Measurements from ENCODE around the gene SCAPER.
"Not testable (repeated sequence)": the region's sequence is repeated elsewhere in the genome, so short reads cannot be mapped to it uniquely, and the experiment has no call there.

SCAPER gene

GRCh38 chr15:76773234-76773633 is 131.9 kb downstream of the SCAPER start:
- Histone ChIP-seq H2AFZ (ENCODE audit: low read depth, low read length) (no peak overlapping the region), H3K4me1 (ENCODE audit: insufficient read depth, low read length) (no peaks in the 10 kb centered on the region), H3K36me3 (ENCODE audit: insufficient read depth, low read length) (peaks cover 3% of the 10 kb centered on the region), H3K4me3 (ENCODE audit: low read length) (no peak overlapping the region), H3K9me3 (ENCODE audit: low read length) (peaks cover 4% of the 10 kb centered on the region), H3K27me3 (ENCODE audit: insufficient read depth, low read length) (no peaks in the 10 kb centered on the region)

GRCh38 chr15:76772776-76773175 is 132.4 kb downstream of the SCAPER start:
- peaks cover 4% of the 10 kb centered on the region for H3K9me3 ChIP-seq (ENCODE audit: low read length)
- no peaks in the 10 kb centered on the region for H3K27me3 ChIP-seq (ENCODE audit: insufficient read depth, low read length)
- H3K4me1 ChIP-seq (ENCODE audit: insufficient read depth, low read length), result no peaks in the 10 kb centered on the region
- peaks cover 3% of the 10 kb centered on the region for H3K36me3 ChIP-seq (ENCODE audit: insufficient read depth, low read length)
- no peak overlapping the region for H3K4me3 ChIP-seq (ENCODE audit: low read length)
- no peak overlapping the region for H2AFZ ChIP-seq (ENCODE audit: low read depth, low read length)

GRCh38 chr15:76764004-76764403 is 141.1 kb downstream of the SCAPER start:
- Histone ChIP-seq H3K4me3 (ENCODE audit: low read length) (no peak overlapping the region), H2AFZ (ENCODE audit: low read depth, low read length) (no peak overlapping the region), H3K4me1 (ENCODE audit: insufficient read depth, low read length) (no peaks in the 10 kb centered on the region), H3K36me3 (ENCODE audit: insufficient read depth, low read length) (peaks cover 22% of the 10 kb centered on the region), H3K9me3 (ENCODE audit: low read length) (peaks cover 13% of the 10 kb centered on the region), H3K27me3 (ENCODE audit: insufficient read depth, low read length) (no peaks in the 10 kb centered on the region)

- H3K27me3 ChIP-seq (ENCODE audit: insufficient read depth, low read length), result no peaks in the 10 kb centered on the region
- no peak overlapping the region for H2AFZ ChIP-seq (ENCODE audit: low read depth, low read length)
- no peak overlapping the region for H3K4me3 ChIP-seq (ENCODE audit: low read length)
- peaks cover 22% of the 10 kb centered on the region for H3K36me3 ChIP-seq (ENCODE audit: insufficient read depth, low read length)
- no peaks in the 10 kb centered on the region for H3K4me1 ChIP-seq (ENCODE audit: insufficient read depth, low read length)
- peaks cover 13% of the 10 kb centered on the region for H3K9me3 ChIP-seq (ENCODE audit: low read length)
These were observed 141.6 kb downstream of the SCAPER start for GRCh38 chr15:76763554-76763953.

- Histone ChIP-seq H3K4me1 (ENCODE audit: insufficient read depth, low read length) (no peaks in the 10 kb centered on the region), H3K9me3 (ENCODE audit: low read length) (no peaks in the 10 kb centered on the region), H3K4me3 (ENCODE audit: low read length) (no peak overlapping the region), H3K36me3 (ENCODE audit: insufficient read depth, low read length) (peaks cover 11% of the 10 kb centered on the region), H3K27me3 (ENCODE audit: insufficient read depth, low read length) (no peaks in the 10 kb centered on the region), H2AFZ (ENCODE audit: low read depth, low read length) (no peak overlapping the region)
These were observed 148.8 kb downstream of the SCAPER start for GRCh38 chr15:76756381-76756780.

- no peak overlapping the region for H3K4me3 ChIP-seq (ENCODE audit: low read length)
- no peaks in the 10 kb centered on the region for H3K4me1 ChIP-seq (ENCODE audit: insufficient read depth, low read length)
- no peaks in the 10 kb centered on the region for H3K9me3 ChIP-seq (ENCODE audit: low read length)
- no peaks in the 10 kb centered on the region for H3K27me3 ChIP-seq (ENCODE audit: insufficient read depth, low read length)
- H3K36me3 ChIP-seq (ENCODE audit: insufficient read depth, low read length), result peaks cover 9% of the 10 kb centered on the region
- no peak overlapping the region for H2AFZ ChIP-seq (ENCODE audit: low read depth, low read length)
These were observed 151.4 kb downstream of the SCAPER start for GRCh38 chr15:76753771-76754170.

GRCh38 chr15:76753131-76753530 is 152.0 kb downstream of the SCAPER start:
- Histone ChIP-seq H3K4me3 (ENCODE audit: low read length) (no peak overlapping the region), H3K36me3 (ENCODE audit: insufficient read depth, low read length) (peaks cover 9% of the 10 kb centered on the region), H2AFZ (ENCODE audit: low read depth, low read length) (no peak overlapping the region), H3K4me1 (ENCODE audit: insufficient read depth, low read length) (no peaks in the 10 kb centered on the region), H3K9me3 (ENCODE audit: low read length) (no peaks in the 10 kb centered on the region), H3K27me3 (ENCODE audit: insufficient read depth, low read length) (no peaks in the 10 kb centered on the region)

- peaks cover under 1% of the 10 kb centered on the region for H3K9me3 ChIP-seq (ENCODE audit: low read length)
- H3K4me3 ChIP-seq (ENCODE audit: low read length), result no peak overlapping the region
- H2AFZ ChIP-seq (ENCODE audit: low read depth, low read length), result no peak overlapping the region
- H3K4me1 ChIP-seq (ENCODE audit: insufficient read depth, low read length), result no peaks in the 10 kb centered on the region
- no peaks in the 10 kb centered on the region for H3K27me3 ChIP-seq (ENCODE audit: insufficient read depth, low read length)
- H3K36me3 ChIP-seq (ENCODE audit: insufficient read depth, low read length), result peaks cover 9% of the 10 kb centered on the region
These were observed 152.6 kb downstream of the SCAPER start for GRCh38 chr15:76752549-76752948.

GRCh38 chr15:76737573-76737972 is 167.6 kb downstream of the SCAPER start:
- no peak overlapping the region for H2AFZ ChIP-seq (ENCODE audit: low read depth, low read length)
- H3K4me3 ChIP-seq (ENCODE audit: low read length), result no peak overlapping the region
- no peaks in the 10 kb centered on the region for H3K4me1 ChIP-seq (ENCODE audit: insufficient read depth, low read length)
- H3K9me3 ChIP-seq (ENCODE audit: low read length), result peaks cover 7% of the 10 kb centered on the region
- H3K27me3 ChIP-seq (ENCODE audit: insufficient read depth, low read length), result no peaks in the 10 kb centered on the region
- H3K36me3 ChIP-seq (ENCODE audit: insufficient read depth, low read length), result peaks cover 3% of the 10 kb centered on the region

- H3K36me3 ChIP-seq (ENCODE audit: insufficient read depth, low read length); H3K4me3 ChIP-seq (ENCODE audit: low read length); H3K27me3 ChIP-seq (ENCODE audit: insufficient read depth, low read length); H2AFZ ChIP-seq (ENCODE audit: low read depth, low read length); H3K4me1 ChIP-seq (ENCODE audit: insufficient read depth, low read length); H3K9me3 ChIP-seq (ENCODE audit: low read length): not testable (repeated sequence)
These were observed 172.8 kb downstream of the SCAPER start for GRCh38 chr15:76732321-76732720.

- no peaks in the 10 kb centered on the region for H3K4me1 ChIP-seq (ENCODE audit: insufficient read depth, low read length)
- no peak overlapping the region for H2AFZ ChIP-seq (ENCODE audit: low read depth, low read length)
- no peaks in the 10 kb centered on the region for H3K27me3 ChIP-seq (ENCODE audit: insufficient read depth, low read length)
- H3K4me3 ChIP-seq (ENCODE audit: low read length), result no peak overlapping the region
- peaks cover 10% of the 10 kb centered on the region for H3K36me3 ChIP-seq (ENCODE audit: insufficient read depth, low read length)
- H3K9me3 ChIP-seq (ENCODE audit: low read length), result peaks cover 6% of the 10 kb centered on the region
These were observed 174.9 kb downstream of the SCAPER start for GRCh38 chr15:76730262-76730661.

GRCh38 chr15:76718863-76719262 is 186.3 kb downstream of the SCAPER start:
- H3K4me1 ChIP-seq (ENCODE audit: insufficient read depth, low read length), result no peaks in the 10 kb centered on the region
- no peak overlapping the region for H2AFZ ChIP-seq (ENCODE audit: low read depth, low read length)
- peaks cover 3% of the 10 kb centered on the region for H3K9me3 ChIP-seq (ENCODE audit: low read length)
- H3K27me3 ChIP-seq (ENCODE audit: insufficient read depth, low read length), result no peaks in the 10 kb centered on the region
- no peak overlapping the region for H3K4me3 ChIP-seq (ENCODE audit: low read length)
- H3K36me3 ChIP-seq (ENCODE audit: insufficient read depth, low read length), result no peaks in the 10 kb centered on the region

GRCh38 chr15:76714950-76715349 is 190.2 kb downstream of the SCAPER start:
- peaks cover 3% of the 10 kb centered on the region for H3K9me3 ChIP-seq (ENCODE audit: low read length)
- no peak overlapping the region for H3K4me3 ChIP-seq (ENCODE audit: low read length)
- H3K36me3 ChIP-seq (ENCODE audit: insufficient read depth, low read length), result no peaks in the 10 kb centered on the region
- no peaks in the 10 kb centered on the region for H3K27me3 ChIP-seq (ENCODE audit: insufficient read depth, low read length)
- no peak overlapping the region for H2AFZ ChIP-seq (ENCODE audit: low read depth, low read length)
- no peaks in the 10 kb centered on the region for H3K4me1 ChIP-seq (ENCODE audit: insufficient read depth, low read length)

- H3K27me3 ChIP-seq (ENCODE audit: insufficient read depth, low read length), result no peaks in the 10 kb centered on the region
- no peak overlapping the region for H2AFZ ChIP-seq (ENCODE audit: low read depth, low read length)
- H3K4me3 ChIP-seq (ENCODE audit: low read length), result no peak overlapping the region
- H3K4me1 ChIP-seq (ENCODE audit: insufficient read depth, low read length), result no peaks in the 10 kb centered on the region
- no peaks in the 10 kb centered on the region for H3K36me3 ChIP-seq (ENCODE audit: insufficient read depth, low read length)
- peaks cover 3% of the 10 kb centered on the region for H3K9me3 ChIP-seq (ENCODE audit: low read length)
These were observed 193.8 kb downstream of the SCAPER start for GRCh38 chr15:76711351-76711827.
